ENCODE measurements around the gene C7orf33.

GRCh38 chr7:148630078-148630477 is 39.5 kb downstream of the C7orf33 start:
- TF ChIP-seq CTCF (IDR thresholded peaks at IDR 0.05), result no peak
- TF ChIP-seq POLR2A (IDR thresholded peaks at IDR 0.05), result no peak

Measured in heart left ventricle (tissue), 13 donors.